KOPT-K1 (cell line): ENCODE results near the gene DVL2.
A peak's percentile ranks its signal among the peaks of the same experiment; 100 is the strongest.

Experiments
- H3K27ac ChIP-seq: fragments of 200-600 bp; sonication (generic); 2 replicates; pipeline ENCODE4 v1.5.1; 2016; ENCODE audit warnings: antibody characterized with exemption, mild to moderate bottlenecking, low read depth, low read length; ENCODE audit not compliant: poor library complexity, severe bottlenecking
- H3K36me3 ChIP-seq: fragments of 200-600 bp; sonication (generic); 2 replicates; pipeline ENCODE4 v1.5.1; 2017; ENCODE audit warnings: antibody characterized with exemption, mild to moderate bottlenecking, low read length, moderate library complexity; ENCODE audit not compliant: insufficient read depth
- H3K9me3 ChIP-seq: fragments of 200-600 bp; sonication (generic); 2 replicates; pipeline ENCODE4 v1.5.1; 2017; ENCODE audit warnings: antibody characterized with exemption, low read length, mild to moderate bottlenecking; ENCODE audit not compliant: insufficient read depth, poor library complexity, severe bottlenecking

The DVL2 gene

GRCh38 chr17:7208754-7209460 lies 25.4 kb downstream of the DVL2 start:
- Histone ChIP-seq H3K27ac (no peak overlapping the region), H3K9me3 (no peaks in the 10 kb centered on the region), H3K36me3 (no peaks in the 10 kb centered on the region)

GRCh38 chr17:7208027-7208571 lies 26.2 kb downstream of the DVL2 start:
- Histone ChIP-seq H3K27ac (no peak overlapping the region), H3K36me3 (peaks cover 5% of the 10 kb centered on the region; the same call in 1 of the 2 replicates), H3K9me3 (no peaks in the 10 kb centered on the region)

GRCh38 chr17:7207120-7208001 lies 27.0 kb downstream of the DVL2 start:
- H3K9me3 ChIP-seq, result no peaks in the 10 kb centered on the region
- no peak overlapping the region for H3K27ac ChIP-seq
- peaks cover 12% of the 10 kb centered on the region for H3K36me3 ChIP-seq

GRCh38 chr17:7205561-7205960 lies 28.8 kb downstream of the DVL2 start:
- Histone ChIP-seq H3K9me3 (no peaks in the 10 kb centered on the region), H3K27ac (peak overlapping the region; percentile 60), H3K36me3 (peaks cover 12% of the 10 kb centered on the region)

- Histone ChIP-seq H3K36me3 (peaks cover 12% of the 10 kb centered on the region), H3K27ac (peak overlapping the region; percentile 60), H3K9me3 (no peaks in the 10 kb centered on the region)
These were observed 29.4 kb downstream of the DVL2 start for GRCh38 chr17:7204828-7205461.

GRCh38 chr17:7204336-7204735 lies 30.0 kb downstream of the DVL2 start:
- Histone ChIP-seq H3K9me3 (no peaks in the 10 kb centered on the region), H3K36me3 (peaks cover 12% of the 10 kb centered on the region), H3K27ac (peak overlapping the region; percentile 60)

GRCh38 chr17:7203391-7203790 lies 30.9 kb downstream of the DVL2 start:
- H3K9me3 ChIP-seq, result no peaks in the 10 kb centered on the region
- no peak overlapping the region for H3K27ac ChIP-seq
- H3K36me3 ChIP-seq, result peaks cover 12% of the 10 kb centered on the region

- Histone ChIP-seq H3K27ac (no peak overlapping the region), H3K9me3 (no peaks in the 10 kb centered on the region), H3K36me3 (peaks cover 10% of the 10 kb centered on the region)
These were observed 37.5 kb downstream of the DVL2 start for GRCh38 chr17:7196651-7197401.

- peaks cover 14% of the 10 kb centered on the region for H3K36me3 ChIP-seq
- H3K9me3 ChIP-seq, result no peaks in the 10 kb centered on the region
- H3K27ac ChIP-seq, result no peak overlapping the region
These were observed 38.3 kb downstream of the DVL2 start for GRCh38 chr17:7195971-7196370.

- Histone ChIP-seq H3K36me3 (peaks cover 16% of the 10 kb centered on the region), H3K9me3 (no peaks in the 10 kb centered on the region), H3K27ac (no peak overlapping the region)
These were observed 41.9 kb downstream of the DVL2 start for GRCh38 chr17:7192271-7192937.

GRCh38 chr17:7191571-7192270 lies 42.6 kb downstream of the DVL2 start:
- no peaks in the 10 kb centered on the region for H3K9me3 ChIP-seq
- no peak overlapping the region for H3K27ac ChIP-seq
- H3K36me3 ChIP-seq, result peaks cover 13% of the 10 kb centered on the region

- H3K9me3 ChIP-seq, result no peaks in the 10 kb centered on the region
- H3K27ac ChIP-seq, result no peak overlapping the region
- H3K36me3 ChIP-seq, result peaks cover 7% of the 10 kb centered on the region; the same call in 1 of the 2 replicates
These were observed 43.2 kb downstream of the DVL2 start for GRCh38 chr17:7191069-7191468.

- H3K36me3 ChIP-seq, result peaks cover 6% of the 10 kb centered on the region; the same call in 1 of the 2 replicates
- no peaks in the 10 kb centered on the region for H3K9me3 ChIP-seq
- H3K27ac ChIP-seq, result no peak overlapping the region
These were observed 43.9 kb downstream of the DVL2 start for GRCh38 chr17:7190276-7190917.
